CD14-positive monocyte (primary cell): ENCODE results near the gene ZP1. TPM values are rescaled to one million over a fixed set of nuclear protein-coding genes. Genes with fewer than 3 reads are reported as not detected.

Experiments
- DNase-seq, 3 donors: peaks; one replicate each; pipeline ENCODE4 v3.0.0-alpha.2; 2011 to 2022
- H2AFZ ChIP-seq: 2 replicates; pipeline ENCODE4 v1.6.0; 2012; ENCODE audit warnings: mild to moderate bottlenecking, low read depth, low read length, inconsistent platforms; ENCODE audit not compliant: insufficient read depth, poor library complexity, severe bottlenecking
- H3K27ac ChIP-seq, 2 donors: 1 replicate in 1 of 2; 2 replicates in 1 of 2; pipeline ENCODE4 v1.5.1; 2012 to 2013; ENCODE audit warnings: low read length in 2 of 2, control low read depth in 1 of 2, inconsistent platforms in 1 of 2, low read depth in 1 of 2, mild to moderate bottlenecking in 1 of 2
- H3K27me3 ChIP-seq, 2 donors: one replicate each; pipeline versions ENCODE4 v1.6.0 to v1.6.1; 2011 to 2013; ENCODE audit warnings: low read length in 2 of 2; ENCODE audit not compliant: control insufficient read depth in 2 of 2, insufficient read depth in 2 of 2
- H3K36me3 ChIP-seq, 2 donors: replicated peaks in 1 of 2; 1 replicate in 1 of 2; 2 replicates in 1 of 2; pipeline versions ENCODE4 v1.5.1 to v1.6.1; 2012 to 2013; ENCODE audit warnings: low read length in 2 of 2, control low read depth in 1 of 2, inconsistent platforms in 1 of 2, mild to moderate bottlenecking in 1 of 2; ENCODE audit not compliant: insufficient read depth in 2 of 2, control insufficient read depth in 1 of 2
- H3K4me1 ChIP-seq, 2 donors: 1 replicate in 1 of 2; 2 replicates in 1 of 2; pipeline versions ENCODE4 v1.5.1 to v1.6.1; 2012 to 2013; ENCODE audit warnings: low read length in 2 of 2, control low read depth in 1 of 2, inconsistent platforms in 1 of 2, mild to moderate bottlenecking in 1 of 2, moderate library complexity in 1 of 2; ENCODE audit not compliant: insufficient read depth in 2 of 2, control insufficient read depth in 1 of 2
- H3K4me2 ChIP-seq: replicated peaks from 2 replicates; pipeline ENCODE3; 2012; ENCODE audit warnings: low read length, moderate library complexity, mild to moderate bottlenecking; ENCODE audit not compliant: poor library complexity, severe bottlenecking; ENCODE audit errors: extremely low read depth
- H3K4me3 ChIP-seq, 3 experiments: fragments of 200-600 bp in 1 of 3; sonication (generic) in 1 of 3; replicated peaks in 1 of 3; 1 replicate in 2 of 3; 2 replicates in 1 of 3; pipeline ENCODE4 v1.5.1; 2011 to 2013; ENCODE audit warnings: low read length in 3 of 3, mild to moderate bottlenecking in 3 of 3, control low read depth in 2 of 3, low read depth in 2 of 3, inconsistent platforms in 1 of 3, moderate library complexity in 1 of 3
- H3K79me2 ChIP-seq: 2 replicates; pipeline ENCODE4 v1.6.0; 2012; ENCODE audit warnings: mild to moderate bottlenecking, control low read depth, inconsistent platforms, low read length, moderate library complexity; ENCODE audit not compliant: insufficient read depth
- H3K9ac ChIP-seq: 2 replicates; pipeline ENCODE4 v1.6.0; 2017; ENCODE audit warnings: low read length, mild to moderate bottlenecking; ENCODE audit not compliant: insufficient read depth, poor library complexity, severe bottlenecking
- H3K9me3 ChIP-seq, 2 donors: replicated peaks in 1 of 2; 1 replicate in 1 of 2; 2 replicates in 1 of 2; pipeline versions ENCODE4 v1.5.1 to v1.6.1; 2012 to 2013; ENCODE audit warnings: low read length in 2 of 2, control low read depth in 1 of 2; ENCODE audit not compliant: control insufficient read depth in 1 of 2, insufficient read depth in 1 of 2
- H4K20me1 ChIP-seq: 2 replicates; pipeline ENCODE4 v1.6.0; 2012; ENCODE audit warnings: mild to moderate bottlenecking, low read length, control low read depth, moderate library complexity; ENCODE audit not compliant: insufficient read depth
- H3K27ac Mint-ChIP-seq, 7 donors: one replicate each; pipeline ENCODE4 v1.8.0; 2020; ENCODE audit warnings: mild to moderate bottlenecking in 7 of 7, mixed read lengths in 7 of 7, moderate library complexity in 6 of 7, inconsistent platforms in 2 of 7
- H3K27me3 Mint-ChIP-seq, 3 donors: one replicate each; pipeline ENCODE4 v1.8.0; 2021 to 2022; ENCODE audit warnings: low read depth in 3 of 3, mild to moderate bottlenecking in 3 of 3, mixed read lengths in 3 of 3, moderate library complexity in 3 of 3, inconsistent platforms in 1 of 3
- H3K36me3 Mint-ChIP-seq, 2 donors: one replicate each; pipeline ENCODE4 v1.8.0; 2020; ENCODE audit warnings: mixed read lengths in 2 of 2, inconsistent platforms in 1 of 2, mild to moderate bottlenecking in 1 of 2
- H3K4me1 Mint-ChIP-seq: one replicate; pipeline ENCODE4 v1.8.0; 2020; ENCODE audit warnings: mild to moderate bottlenecking, mixed read lengths
- H3K4me3 Mint-ChIP-seq, 2 donors: one replicate each; pipeline ENCODE4 v1.8.0; 2020; ENCODE audit warnings: mild to moderate bottlenecking in 2 of 2, mixed read lengths in 2 of 2, moderate library complexity in 1 of 2
- H3K9me3 Mint-ChIP-seq, 7 donors: one replicate each; pipeline ENCODE4 v1.8.0; 2020 to 2022; ENCODE audit warnings: mixed read lengths in 7 of 7, mild to moderate bottlenecking in 6 of 7, moderate library complexity in 6 of 7, inconsistent platforms in 2 of 7
- CTCF ChIP-seq: fragments of 200-600 bp; IDR thresholded peaks from one replicate; pipeline ENCODE4 v1.8.0; 2022; ENCODE audit warnings: antibody characterized with exemption, mild to moderate bottlenecking
- WGBS: methylation state at CpG from one replicate; pipeline ENCODE4 v1.1.5; 2013; ENCODE audit warnings: missing lambda C conversion rate; ENCODE audit not compliant: insufficient coverage; 5-methylcytosine and 5-hydroxymethylcytosine counted together
- intact Hi-C, 2 donors: fragments of 100-400 bp; cut with micrococcal nuclease; formaldehyde crosslinking; loops; one replicate each; pipeline versions ENCODE4 v1.15.0 to v1.15.1; 2023
- polyA plus RNA-seq, 3 donors: library from polyadenylated mRNA; depleted of rRNA in 1 of 3; unstranded in 2 of 3; stranded (reverse) in 1 of 3; fragments of 300-500 nt in 2 of 3; fragments of >200 nt in 1 of 3; fragmentation: Illumina TruSeq in 2 of 3; gene quantifications; 1 replicate in 2 of 3; 2 replicates in 1 of 3; pipeline ENCODE4 v1.2.3, GENCODE V29; 2012 to 2021

The ZP1 gene
- polyA plus RNA-seq, 3 donors = 0.09 to 0.40 TPM; not detected in 1

- H3K27me3 ChIP-seq = no peaks in the 10 kb centered on the region
- H3K36me3 ChIP-seq = peaks cover 14 to 29% of the 10 kb centered on the region in 2 donors
- H4K20me1 ChIP-seq = no peaks in the 10 kb centered on the region
- no peak overlapping the region for H3K9ac ChIP-seq
- WGBS = 100% methylated on average over 1 of the region's 7 CpGs
- H3K4me3 Mint-ChIP-seq = no peak overlapping the region
- no peak overlapping the region for H3K4me3 ChIP-seq
- H3K27me3 Mint-ChIP-seq = peaks cover 0 to 2% (median 1%) of the 10 kb centered on the region in 3 donors
- H3K4me1 Mint-ChIP-seq = peaks cover 12% of the 10 kb centered on the region
- no peak overlapping the region for H2AFZ ChIP-seq
- no peak overlapping the region for H3K27ac ChIP-seq
- no peaks in the 10 kb centered on the region for H3K9me3 Mint-ChIP-seq
- H3K79me2 ChIP-seq = no peaks in the 10 kb centered on the region
- H3K27ac Mint-ChIP-seq = peak overlapping the region in 1 of 7 donors; percentile 77
- no peak overlapping the region for H3K4me2 ChIP-seq
- H3K36me3 Mint-ChIP-seq = peaks cover 20 to 28% of the 10 kb centered on the region in 2 donors
- H3K9me3 ChIP-seq = no peaks in the 10 kb centered on the region
- DNase-seq = no peak
- TF ChIP-seq CTCF = no peak
- intact Hi-C loops = no loop called here
- peaks cover 11 to 15% of the 10 kb centered on the region in 2 donors for H3K4me1 ChIP-seq
Observed at GRCh38 chr11:60875366-60876167, 8.2 kb downstream of the ZP1 start.

- no peak overlapping the region for H3K27ac Mint-ChIP-seq
- Histone ChIP-seq H3K79me2 (no peaks in the 10 kb centered on the region), H3K4me2 (no peak overlapping the region), H3K27me3 (no peaks in the 10 kb centered on the region), H4K20me1 (no peaks in the 10 kb centered on the region), H3K9me3 (no peaks in the 10 kb centered on the region), H3K4me3 (no peak overlapping the region), H3K36me3 (peaks cover 14 to 35% of the 10 kb centered on the region in 2 donors), H2AFZ (no peak overlapping the region), H3K4me1 (peaks cover 11 to 15% of the 10 kb centered on the region in 2 donors), H3K27ac (no peak overlapping the region), H3K9ac (no peak overlapping the region)
- intact Hi-C loops = no loop called here
- peaks cover 12% of the 10 kb centered on the region for H3K4me1 Mint-ChIP-seq
- no peak for TF ChIP-seq CTCF
- H3K36me3 Mint-ChIP-seq = peaks cover 26 to 33% of the 10 kb centered on the region in 2 donors
- DNase-seq = no peak
- 100% methylated on average over 1 of the region's 2 CpGs for WGBS
- H3K27me3 Mint-ChIP-seq = peaks cover 0 to 2% (median 0%) of the 10 kb centered on the region in 3 donors
- no peaks in the 10 kb centered on the region for H3K9me3 Mint-ChIP-seq
- no peak overlapping the region for H3K4me3 Mint-ChIP-seq
Observed at GRCh38 chr11:60876168-60876485, 8.8 kb downstream of the ZP1 start.
